GM19240 (cell line): Measurements from ENCODE around the gene TMEM203.
"Not testable (repeated sequence)": the region's sequence is repeated elsewhere in the genome, so short reads cannot be mapped to it uniquely, and the experiment has no call there.

Experiments
- DNase-seq: peaks from one replicate; pipeline ENCODE4 v3.0.0; 2011; ENCODE audit warnings: low spot score; ENCODE audit not compliant: insufficient read length

The TMEM203 gene

GRCh38 chr9:137205126-137206069 is at the start of gene TMEM203, which contains the start of gene NDOR1:
Gene TMEM203, minus strand, starts transcription at chr9:137205648. Its CDS starts 234 bp downstream, at chr9:137205414.
Gene NDOR1, plus strand, starts transcription at chr9:137205700. Its CDS starts 78 bp downstream, at chr9:137205778.
- peak; percentile 97 for DNase-seq

- peak; percentile 98 for DNase-seq
Observed at GRCh38 chr9:137254624-137255447, 49.4 kb upstream of the TMEM203 start, which contains the start of gene NELFB. Gene NELFB, plus strand, starts transcription at chr9:137255327.

- no peak for DNase-seq
Observed at GRCh38 chr9:137253717-137254623, 48.5 kb upstream of the TMEM203 start.

GRCh38 chr9:137252555-137253506 is 47.4 kb upstream of the TMEM203 start:
- DNase-seq: no peak

GRCh38 chr9:137251490-137252268 is 46.2 kb upstream of the TMEM203 start:
- DNase-seq: no peak

GRCh38 chr9:137251194-137251461 is 45.7 kb upstream of the TMEM203 start, which contains the start of gene STPG3:
Gene STPG3, plus strand, starts transcription at chr9:137251286. Its CDS starts 1 bp downstream, at chr9:137251287.
- DNase-seq: no peak

- DNase-seq: no peak
Observed at GRCh38 chr9:137250329-137251193, 45.1 kb upstream of the TMEM203 start.

- DNase-seq: no peak
Observed at GRCh38 chr9:137247916-137248175, 42.4 kb upstream of the TMEM203 start.

GRCh38 chr9:137247135-137247915 is 41.9 kb upstream of the TMEM203 start:
- no peak for DNase-seq

GRCh38 chr9:137245450-137246421 is 40.3 kb upstream of the TMEM203 start:
- DNase-seq: no peak

GRCh38 chr9:137244486-137245449 is 39.3 kb upstream of the TMEM203 start:
- DNase-seq: no peak

- DNase-seq: no peak
Observed at GRCh38 chr9:137243626-137244485, 38.4 kb upstream of the TMEM203 start.

GRCh38 chr9:137243266-137243625 is 37.8 kb upstream of the TMEM203 start:
- DNase-seq: not testable (repeated sequence)
